HG03520 (cell line): ENCODE results near the gene MPPE1.
"Not testable (repeated sequence)": the region's sequence is repeated elsewhere in the genome, so short reads cannot be mapped to it uniquely, and the experiment has no call there.

Experiments used
- ATAC-seq: cut with Tn5 transposase; IDR thresholded peaks from one replicate; pipeline ENCODE4 v1.9.1; 2021; ENCODE audit warnings: mild to moderate bottlenecking, moderate library complexity; ENCODE audit not compliant: unreplicated experiment

MPPE1 gene

DNA sequence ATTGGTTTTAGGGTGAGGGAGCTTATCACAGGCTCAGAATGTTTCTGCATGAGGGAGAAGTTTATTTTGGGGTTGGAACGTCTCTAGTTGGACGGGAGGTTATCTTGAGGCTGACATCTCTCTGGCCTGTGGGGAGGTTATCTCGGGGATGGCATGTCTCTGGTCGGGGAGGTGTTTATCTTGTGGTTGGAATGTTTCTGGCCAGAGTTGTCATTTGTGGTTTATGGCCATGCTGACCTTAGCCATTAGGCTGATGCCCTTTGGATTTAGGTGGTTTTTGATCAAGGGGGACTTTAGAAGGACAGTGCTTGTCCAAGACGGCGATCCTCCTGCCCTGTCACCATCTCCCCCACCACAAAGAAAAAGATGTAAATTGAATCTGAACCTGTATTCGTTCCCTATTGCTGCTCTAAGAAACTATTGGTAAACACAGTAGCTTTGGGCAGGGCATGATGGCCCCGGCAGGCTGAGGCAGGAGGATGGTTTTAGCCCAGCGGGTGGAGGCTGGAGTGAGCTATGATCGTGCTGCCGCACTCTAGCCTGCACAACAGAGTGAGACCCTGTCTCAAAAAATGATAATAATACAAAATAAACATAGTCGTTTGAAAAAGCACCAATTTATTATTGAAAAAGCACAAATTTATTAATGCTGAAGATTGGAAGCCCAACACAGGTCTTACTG is 17.8 kb upstream of the MPPE1 start:
- no peak for ATAC-seq

DNA sequence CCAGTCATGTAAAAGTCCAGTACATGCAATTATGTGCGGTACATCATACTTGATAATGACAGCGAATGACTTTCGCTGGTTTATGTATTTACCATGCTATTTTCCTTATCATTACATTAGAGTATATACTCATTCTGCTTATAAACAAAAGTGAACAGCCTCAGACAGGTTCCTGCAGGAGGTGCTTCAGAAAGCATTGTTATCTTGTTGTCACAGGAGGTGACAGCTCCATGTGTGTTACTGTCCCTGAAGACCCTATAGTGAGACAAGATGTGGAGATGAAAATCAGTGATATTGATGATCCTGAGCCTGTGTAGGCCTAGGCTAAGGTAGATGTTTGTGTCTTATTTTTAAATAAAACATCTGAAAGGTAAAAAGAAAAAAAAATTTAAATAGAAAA is 15.3 kb upstream of the MPPE1 start:
- ATAC-seq, result no peak

DNA sequence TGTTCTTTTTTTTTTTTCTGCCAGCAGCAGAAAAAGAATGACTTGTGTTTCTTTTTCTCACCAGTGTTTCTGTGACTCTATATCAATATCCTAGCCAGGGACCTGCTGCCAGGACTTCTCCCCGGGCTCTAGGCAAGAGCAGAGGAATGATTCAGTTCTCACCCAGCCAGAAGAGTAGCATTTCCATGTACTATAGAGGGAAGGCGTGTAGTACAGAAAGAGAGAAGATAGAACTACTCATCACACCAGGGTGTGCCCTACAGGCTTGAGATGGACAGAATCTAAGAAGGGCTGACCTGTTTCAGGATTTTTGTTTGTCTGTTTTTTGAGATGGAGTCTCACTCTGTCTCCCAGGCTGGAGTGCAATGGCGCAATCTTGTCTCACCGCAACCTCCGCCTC is 11.4 kb upstream of the MPPE1 start:
- ATAC-seq, result not testable (repeated sequence)

DNA sequence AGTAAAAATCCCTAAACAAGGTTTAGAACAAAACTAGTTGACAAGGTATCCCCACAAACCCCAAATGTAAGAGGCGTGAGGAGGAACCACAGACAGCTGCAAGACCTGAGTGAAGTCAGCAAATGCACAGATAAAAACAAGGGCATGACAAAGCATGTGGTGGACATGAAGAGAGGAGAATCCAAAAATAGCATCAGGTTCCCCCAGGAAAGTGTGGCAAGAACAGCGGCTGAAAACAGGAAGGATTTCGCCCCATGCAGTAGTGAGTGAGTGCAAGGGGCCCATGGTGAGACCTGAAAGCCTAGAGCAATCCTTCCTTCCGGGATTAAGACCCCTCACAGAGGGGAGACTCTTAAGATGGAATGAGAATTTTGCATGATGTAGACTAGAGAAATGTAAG is 8.8 kb upstream of the MPPE1 start:
- ATAC-seq, result not testable (repeated sequence)

DNA sequence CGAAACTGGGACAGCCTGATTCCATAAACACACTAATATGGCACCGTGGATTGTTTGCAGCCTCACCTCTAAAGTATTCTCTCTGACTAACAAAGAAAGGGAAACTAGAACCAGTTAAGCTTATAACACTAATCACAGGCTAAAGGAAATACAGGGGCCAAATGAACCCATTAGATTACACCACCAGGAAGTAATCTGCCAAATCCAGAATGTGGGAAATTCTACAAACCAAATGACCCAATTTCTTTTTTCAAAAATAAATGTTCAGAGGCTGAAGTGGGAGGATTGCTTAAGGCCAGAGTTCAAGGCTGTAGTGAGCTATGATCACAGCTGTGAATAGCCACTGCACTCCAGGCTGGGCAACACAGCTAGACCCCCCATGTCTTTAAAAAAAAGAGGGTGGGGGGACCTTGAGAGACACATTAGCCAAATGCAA is 1.5 kb upstream of the MPPE1 start:
- ATAC-seq, result no peak

DNA sequence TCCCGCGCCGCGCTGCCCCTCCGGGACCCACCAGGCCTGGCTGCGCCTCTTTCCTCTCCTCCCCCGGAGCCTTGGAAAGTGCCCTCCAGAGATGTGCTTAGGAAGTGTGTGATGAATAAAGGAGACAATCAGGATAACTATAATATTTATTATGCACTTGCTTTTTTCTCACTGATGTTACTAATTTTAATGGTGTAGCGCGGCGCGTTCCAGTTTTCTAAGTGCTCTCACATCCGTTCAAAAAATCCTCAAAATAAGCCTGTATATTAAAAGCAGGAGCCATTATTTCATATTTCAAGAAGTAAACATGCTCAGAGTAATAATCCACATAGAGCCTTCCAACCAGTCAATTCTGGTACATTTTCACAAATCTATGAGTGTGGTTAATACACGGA is 941 bp upstream of the MPPE1 start:
- ATAC-seq, result no peak

DNA sequence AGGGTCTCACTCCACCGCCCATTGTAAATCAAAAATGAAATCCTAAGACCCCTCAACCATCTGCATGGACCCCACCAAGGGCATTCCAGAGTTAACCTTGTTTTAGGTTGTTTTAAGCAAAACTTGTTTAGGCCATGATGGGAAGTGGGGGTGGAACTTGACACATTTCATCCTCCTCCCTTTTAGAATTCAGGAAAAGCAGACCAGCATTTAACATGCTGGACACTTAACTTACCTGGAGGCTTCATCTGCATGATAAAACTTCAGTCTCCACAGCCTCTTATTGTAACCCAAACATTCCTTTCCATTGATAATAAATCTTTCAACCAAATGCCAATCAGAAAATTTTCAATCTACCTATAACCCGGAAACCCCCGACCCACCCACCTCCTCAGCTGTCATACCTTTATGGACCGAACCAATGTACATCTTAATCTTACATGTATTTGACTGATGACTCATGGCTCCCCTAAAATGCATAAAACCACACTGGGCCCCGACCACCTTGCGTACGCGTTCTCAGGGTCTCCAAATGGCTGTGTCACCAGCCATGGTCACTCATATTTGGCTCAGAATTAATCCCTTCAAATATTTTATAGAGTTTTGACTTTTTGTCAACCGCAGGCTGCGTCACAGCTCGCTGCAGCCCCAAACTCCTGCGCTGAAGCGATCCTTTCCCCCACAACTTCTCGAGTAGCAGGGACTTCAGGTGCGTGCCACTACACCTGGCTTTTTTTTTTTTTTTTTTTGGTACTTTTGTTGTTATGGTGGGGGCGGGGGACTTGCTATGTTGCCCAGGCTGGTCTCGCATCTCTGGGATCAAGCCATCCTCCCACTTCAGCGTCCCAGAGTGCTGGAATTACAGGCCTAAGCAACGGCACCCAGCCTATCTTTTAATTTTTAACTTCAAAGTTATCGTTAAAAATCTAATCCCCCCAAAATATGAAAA is 917 bp downstream of the MPPE1 start:
- ATAC-seq, result no peak

DNA sequence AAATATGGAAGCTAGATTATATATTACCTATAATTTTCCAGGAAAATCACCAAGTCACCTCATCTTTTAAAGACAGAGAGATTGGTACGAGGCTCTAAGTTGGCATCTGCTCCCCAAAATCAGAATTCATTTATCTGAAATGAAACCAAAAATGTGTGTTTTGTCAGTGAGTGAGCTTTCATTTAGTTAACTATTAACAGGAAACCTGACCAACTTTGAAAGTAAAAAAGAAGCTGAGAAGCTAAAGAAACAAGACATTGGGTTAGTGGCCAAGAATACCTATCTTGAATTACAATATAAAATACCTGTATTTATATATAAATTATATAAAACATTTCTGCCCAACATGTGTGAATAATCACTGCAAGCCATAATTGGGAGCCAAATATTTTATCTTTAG is 1.9 kb downstream of the MPPE1 start:
- ATAC-seq, result no peak

DNA sequence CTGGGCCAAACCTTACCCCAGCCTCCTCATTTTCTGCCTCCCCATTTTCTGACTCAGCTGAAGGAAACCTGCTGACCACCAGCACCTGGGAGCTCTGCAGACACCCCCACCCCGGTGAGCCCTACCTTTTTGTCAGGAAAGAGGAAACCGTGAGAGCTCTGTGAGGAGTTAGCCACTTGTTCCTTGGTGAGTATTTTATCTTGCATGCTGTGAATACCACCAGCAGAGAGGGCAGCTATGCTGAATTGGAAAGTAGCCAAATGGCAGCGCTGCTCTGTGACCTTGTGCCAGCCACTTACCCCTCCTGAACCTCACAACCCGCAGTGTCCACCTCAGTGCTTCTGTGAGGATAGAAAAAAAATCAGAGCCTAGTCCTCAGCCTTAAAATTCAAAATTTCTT is 2.5 kb downstream of the MPPE1 start:
- no peak for ATAC-seq

DNA sequence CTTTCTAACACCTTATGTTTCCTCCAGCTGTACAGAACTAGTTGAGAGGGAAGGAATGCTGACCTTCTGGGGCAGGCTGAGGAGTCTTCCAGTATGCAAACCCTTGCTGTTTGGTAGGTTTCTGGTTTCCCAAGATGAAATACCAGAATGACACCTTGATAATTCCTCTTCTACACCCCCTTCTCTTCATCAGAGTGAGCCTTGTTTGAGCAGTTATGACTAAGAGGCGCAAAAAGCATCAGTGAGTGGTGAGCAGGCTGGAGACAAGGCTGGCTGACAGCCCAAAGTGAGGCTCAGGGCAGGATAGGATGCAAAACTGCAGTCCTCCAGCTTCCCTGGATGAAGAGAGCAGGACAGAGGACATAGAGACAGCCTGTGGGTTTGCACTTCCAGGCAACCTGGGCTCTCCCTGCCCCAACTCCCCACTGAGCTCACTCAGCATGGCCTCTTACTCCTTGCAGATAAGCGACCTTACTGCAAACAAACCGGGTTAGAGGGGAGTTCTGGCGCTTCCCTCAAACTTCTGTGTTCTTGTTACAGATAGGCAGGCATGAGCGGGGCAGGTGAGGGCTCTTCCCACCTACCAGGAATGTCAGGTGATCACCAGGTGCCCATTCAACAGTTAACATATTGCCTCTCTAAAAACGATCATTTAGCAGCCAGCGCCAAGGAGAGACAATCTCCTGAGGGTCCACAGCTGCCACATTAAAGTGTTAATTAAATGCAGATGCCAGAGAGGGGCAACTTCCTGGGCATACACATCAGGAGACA is 5.4 kb downstream of the MPPE1 start:
- no peak for ATAC-seq

DNA sequence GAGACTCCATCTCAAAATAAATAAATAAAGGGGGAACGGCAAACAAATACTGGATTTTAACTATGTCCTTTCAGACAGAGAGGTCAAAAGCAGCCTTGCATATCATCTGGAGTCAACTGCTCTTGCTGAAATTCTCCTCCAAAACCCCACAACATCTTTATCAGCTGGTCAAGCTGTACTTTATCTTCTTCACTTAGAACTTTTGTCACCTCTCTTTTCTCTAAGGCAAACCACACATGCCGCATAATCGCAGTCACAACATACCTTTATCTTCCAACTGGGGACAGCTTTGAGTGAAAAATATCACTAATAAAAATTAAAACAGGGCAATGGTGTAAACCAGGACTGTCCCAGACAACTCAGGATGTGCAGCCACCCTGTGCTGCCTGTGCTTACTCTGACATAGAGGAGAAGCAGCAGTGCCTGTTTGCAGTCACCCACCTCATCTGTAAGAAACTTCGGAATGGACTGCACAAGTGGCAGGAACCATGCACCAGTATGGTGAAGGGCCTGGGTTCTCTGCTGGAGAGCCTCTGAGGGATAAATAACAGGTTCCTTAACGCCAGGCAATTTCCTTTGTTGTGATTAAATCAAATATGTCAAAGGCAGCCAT is 6.2 kb downstream of the MPPE1 start:
- ATAC-seq, result no peak

DNA sequence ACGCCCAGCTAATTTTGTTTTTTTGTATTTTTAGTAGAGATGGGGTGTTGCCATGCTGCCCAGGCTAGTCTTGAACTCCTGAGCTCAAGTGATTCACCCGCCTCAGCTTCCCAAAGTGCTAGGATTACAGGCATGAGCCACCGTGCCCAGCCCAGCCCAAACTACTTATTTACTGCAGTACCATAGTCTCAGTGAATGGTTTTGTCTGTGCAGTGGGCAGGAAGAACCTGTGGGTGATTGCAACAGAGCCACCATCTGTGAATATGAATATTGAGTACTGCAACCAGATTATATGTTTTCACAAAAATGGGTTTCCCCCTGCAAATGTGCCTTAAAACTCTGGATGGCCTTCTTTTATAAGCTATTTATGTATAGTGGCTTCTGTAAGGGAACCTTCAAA is 9.1 kb downstream of the MPPE1 start:
- no peak for ATAC-seq

DNA sequence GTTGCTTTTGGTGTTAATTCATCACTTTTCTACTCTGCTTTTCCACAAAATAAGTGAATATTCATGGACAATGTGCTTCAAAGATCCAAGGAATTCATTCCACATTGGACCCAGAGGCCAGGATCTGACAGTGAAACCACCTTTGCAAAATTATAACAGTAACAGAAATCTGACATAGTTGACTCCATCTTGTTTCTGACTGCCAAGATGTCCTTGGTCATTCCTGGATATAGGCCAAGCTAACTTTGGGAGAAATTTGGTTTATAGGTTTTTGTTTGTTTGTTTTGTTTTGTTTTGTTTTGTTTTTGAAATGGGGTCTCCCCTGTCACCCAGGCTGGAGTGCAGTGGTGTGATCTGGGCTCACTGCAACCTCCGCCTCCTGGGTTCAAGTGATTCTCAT is 10.3 kb downstream of the MPPE1 start:
- no peak for ATAC-seq

DNA sequence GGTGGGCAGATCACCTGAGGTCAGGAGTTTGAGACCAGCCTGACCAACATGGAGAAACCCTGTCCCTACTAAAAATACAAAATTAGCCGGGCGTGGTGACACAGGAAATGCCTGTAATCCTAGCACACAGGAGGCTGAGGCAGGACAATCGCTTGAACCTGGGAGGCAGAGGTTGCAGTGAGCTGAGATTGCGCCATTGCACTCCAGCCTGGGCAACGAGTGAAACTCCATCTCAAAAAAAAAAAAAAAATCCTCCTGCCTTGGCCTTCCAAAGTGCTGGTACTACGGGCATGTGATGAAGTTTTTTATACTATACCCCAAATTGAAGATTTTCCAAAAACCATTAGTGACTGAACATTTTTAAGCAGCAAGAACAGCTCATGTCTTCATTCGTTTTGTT is 15.7 kb downstream of the MPPE1 start:
- ATAC-seq, result not testable (repeated sequence)

DNA sequence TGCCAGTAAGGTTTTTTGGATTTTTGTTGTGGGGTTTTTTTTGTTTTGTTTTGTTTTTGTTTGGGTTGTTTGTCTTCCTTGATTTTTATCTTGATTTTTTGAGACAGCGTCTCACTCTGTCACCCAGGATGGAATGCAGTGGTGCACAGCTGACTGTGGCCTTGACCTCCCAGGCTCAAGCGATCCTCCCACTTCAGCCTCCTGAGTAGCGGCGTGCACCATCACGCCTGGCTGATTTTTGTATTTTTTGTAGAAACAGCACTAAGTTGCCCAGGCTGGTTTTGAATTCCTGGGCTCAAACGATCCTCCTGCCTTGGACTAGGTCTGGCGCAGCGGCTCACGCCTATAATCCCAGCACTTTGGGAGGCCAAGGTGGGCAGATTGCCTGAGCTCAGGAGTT is 16.4 kb downstream of the MPPE1 start:
- no peak for ATAC-seq

DNA sequence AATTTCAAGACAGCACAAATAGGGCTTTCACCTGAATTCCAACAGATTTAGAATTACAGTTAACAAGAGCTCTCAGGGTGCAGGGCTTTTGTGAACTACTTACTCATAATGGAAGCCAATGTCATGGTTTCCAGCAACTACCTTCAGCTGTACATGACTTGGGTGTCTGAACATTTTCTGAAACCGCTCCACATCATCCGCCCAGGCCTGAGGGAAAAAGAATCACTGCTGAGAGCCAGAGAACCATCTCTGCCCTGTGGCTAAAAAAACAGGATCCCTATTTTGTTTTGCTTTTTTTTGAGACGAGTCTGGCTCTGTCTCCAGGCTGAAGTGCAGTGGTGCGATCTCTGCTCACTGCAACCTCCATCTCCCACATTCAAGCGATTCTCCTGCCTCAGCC is 18.8 kb downstream of the MPPE1 start:
- no peak for ATAC-seq

DNA sequence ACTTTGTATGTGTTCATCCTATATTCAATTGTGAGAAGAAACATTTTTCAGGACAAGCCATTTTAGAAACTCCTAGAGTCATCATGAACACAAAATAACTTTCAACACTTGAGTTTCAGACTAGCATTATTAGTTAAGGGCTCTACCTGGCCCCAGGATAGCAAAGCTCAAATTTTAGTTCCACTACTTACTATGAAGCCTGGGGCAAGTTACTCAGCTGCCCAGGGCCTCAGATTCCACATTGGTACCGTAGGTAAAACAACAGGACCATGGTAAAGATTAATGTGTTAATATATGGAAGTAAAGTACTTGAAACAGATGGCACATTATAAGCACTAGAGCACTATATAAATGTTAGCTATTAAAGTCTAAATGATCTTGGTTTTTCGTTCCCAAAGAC is 19.4 kb downstream of the MPPE1 start:
- no peak for ATAC-seq

DNA sequence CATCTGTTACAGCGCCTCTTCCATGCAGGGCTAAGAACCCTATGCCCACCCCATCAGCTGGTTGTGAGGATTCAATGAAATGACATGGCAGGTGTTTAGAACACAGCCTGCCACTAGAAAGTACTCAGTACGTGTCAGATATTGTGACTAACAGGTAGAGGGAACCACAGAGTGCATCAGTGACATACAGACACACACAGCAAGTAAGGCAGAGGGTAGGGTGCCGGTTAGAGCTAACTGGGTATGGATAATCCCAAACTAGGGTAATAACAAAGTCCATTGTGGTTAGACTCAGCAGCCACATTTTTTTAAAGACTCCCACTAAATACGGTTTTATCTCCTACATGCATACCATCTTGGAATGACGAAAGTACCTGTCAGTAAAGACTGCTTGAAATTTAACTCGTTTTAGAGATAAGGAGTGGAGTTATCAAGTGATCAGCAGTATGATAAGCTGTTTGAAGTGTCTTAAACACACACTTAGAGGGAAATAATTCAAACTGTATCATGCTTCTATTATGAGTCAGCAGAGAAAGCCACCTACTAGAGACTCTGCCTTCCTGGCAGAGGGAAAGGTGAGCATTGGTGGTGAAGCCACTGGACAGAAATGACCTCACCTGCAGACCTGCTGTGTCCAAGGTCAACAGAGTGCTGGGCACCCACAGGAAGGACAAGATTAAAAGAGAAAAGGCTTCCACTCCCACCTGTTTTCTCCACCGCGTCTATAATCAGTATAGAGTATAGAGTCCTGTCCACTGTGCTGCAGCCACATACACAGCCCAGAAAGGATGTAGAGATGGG is 20.6 kb downstream of the MPPE1 start:
- no peak for ATAC-seq

DNA sequence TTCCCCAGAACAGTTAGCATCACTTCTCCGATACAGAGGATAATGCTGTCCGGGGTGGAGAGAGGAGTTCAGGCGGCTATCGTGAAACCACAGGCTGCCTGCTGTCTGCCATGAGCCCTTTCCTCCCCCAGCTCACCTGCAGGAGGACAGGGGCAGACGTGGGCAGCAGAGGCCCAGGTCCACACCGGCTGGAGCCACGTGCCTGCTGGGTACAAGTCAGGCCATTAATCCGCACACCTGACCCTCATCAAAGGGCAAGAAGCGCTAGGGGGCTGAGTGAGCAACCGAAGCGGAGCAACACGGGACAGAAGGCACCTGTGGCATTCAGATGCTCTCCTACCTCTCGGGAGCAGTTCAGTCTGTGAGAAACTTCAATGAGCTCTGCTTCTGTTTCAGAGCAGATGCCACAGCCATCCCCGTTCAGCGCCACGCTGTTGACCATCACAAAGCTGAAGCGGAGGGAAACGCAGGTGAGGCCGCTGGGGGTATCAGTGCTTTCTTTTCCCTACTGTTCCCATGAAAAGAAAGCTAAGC is 21.5 kb downstream of the MPPE1 start:
- ATAC-seq, result no peak
